ENCODE results near the gene TAOK3. TPM values are rescaled to one million over a fixed set of nuclear protein-coding genes. Genes with fewer than 3 reads are reported as not detected.

TAOK3 gene
- polyA plus RNA-seq, 1 experiment = 18.3 TPM

GRCh38 chr12:118127867-118128266, 244.8 kb downstream of the TAOK3 start:
- TF ChIP-seq CTCF (IDR thresholded peaks at IDR 0.05; ENCODE audit: insufficient read depth, low read depth, low read length) = no peak
- H3K36me3 ChIP-seq (ENCODE audit: control insufficient read depth, insufficient read depth, low read length) = no peaks in the 10 kb centered on the region
- DNase-seq (ENCODE audit: low read depth) = no peak
- POLR2A ChIA-PET = no interaction called here
- no peaks in the 10 kb centered on the region for H3K27me3 ChIP-seq (ENCODE audit: control insufficient read depth, insufficient read depth, low read length)
- CTCF ChIA-PET = interaction anchor here (1.4 kb wide), 1 partner anchor 12 kb away, joined by 3 read pairs; no protein-coding TSS in a partner anchor
- H3K4me3 ChIP-seq (ENCODE audit: low read depth, low read length) = no peak overlapping the region

- H3K4me3 ChIP-seq (ENCODE audit: low read depth, low read length) = no peak overlapping the region
- H3K36me3 ChIP-seq (ENCODE audit: control insufficient read depth, insufficient read depth, low read length) = no peaks in the 10 kb centered on the region
- no peak for DNase-seq (ENCODE audit: low read depth)
- TF ChIP-seq CTCF (IDR thresholded peaks at IDR 0.05; ENCODE audit: insufficient read depth, low read depth, low read length) = no peak
- H3K27me3 ChIP-seq (ENCODE audit: control insufficient read depth, insufficient read depth, low read length) = no peaks in the 10 kb centered on the region
- ChIA-PET CTCF (interaction anchor here (1.2 kb wide), 1 partner anchor 14 kb away, joined by 3 read pairs; no protein-coding TSS in a partner anchor), POLR2A (no interaction called here)
These were observed 246.5 kb downstream of the TAOK3 start for GRCh38 chr12:118126119-118126757.

GRCh38 chr12:118125743-118126118, 247.0 kb downstream of the TAOK3 start:
- H3K27me3 ChIP-seq (ENCODE audit: control insufficient read depth, insufficient read depth, low read length) = no peaks in the 10 kb centered on the region
- no peaks in the 10 kb centered on the region for H3K36me3 ChIP-seq (ENCODE audit: control insufficient read depth, insufficient read depth, low read length)
- TF ChIP-seq CTCF (IDR thresholded peaks at IDR 0.05; ENCODE audit: insufficient read depth, low read depth, low read length) = no peak
- ChIA-PET POLR2A (no interaction called here), CTCF (no interaction called here)
- no peak for DNase-seq (ENCODE audit: low read depth)
- no peak overlapping the region for H3K4me3 ChIP-seq (ENCODE audit: low read depth, low read length)

GRCh38 chr12:118124333-118124874, 248.3 kb downstream of the TAOK3 start:
- ChIA-PET POLR2A (no interaction called here), CTCF (no interaction called here)
- no peak for DNase-seq (ENCODE audit: low read depth)
- H3K27me3 ChIP-seq (ENCODE audit: control insufficient read depth, insufficient read depth, low read length) = no peaks in the 10 kb centered on the region
- H3K36me3 ChIP-seq (ENCODE audit: control insufficient read depth, insufficient read depth, low read length) = no peaks in the 10 kb centered on the region
- H3K4me3 ChIP-seq (ENCODE audit: low read depth, low read length) = no peak overlapping the region
- no peak for TF ChIP-seq CTCF (IDR thresholded peaks at IDR 0.05; ENCODE audit: insufficient read depth, low read depth, low read length)

- Histone ChIP-seq H3K27me3 (ENCODE audit: control insufficient read depth, insufficient read depth, low read length) (no peaks in the 10 kb centered on the region), H3K4me3 (ENCODE audit: low read depth, low read length) (no peak overlapping the region), H3K36me3 (ENCODE audit: control insufficient read depth, insufficient read depth, low read length) (no peaks in the 10 kb centered on the region)
- TF ChIP-seq CTCF (IDR thresholded peaks at IDR 0.05; ENCODE audit: insufficient read depth, low read depth, low read length) = no peak
- no peak for DNase-seq (ENCODE audit: low read depth)
- ChIA-PET CTCF (interaction anchor here (1.3 to 3.1 kb wide), 4 partner anchors 13 to 254 kb away, joined by 3 to 18 read pairs (median 11); partner anchors contain the start of genes PEBP1 and SUDS3), POLR2A (no interaction called here)
These were observed 250.4 kb downstream of the TAOK3 start for GRCh38 chr12:118122264-118122663.

All from BJ (cell line).